Measurements from ENCODE around the gene TEX44.

- TF ChIP-seq, protein P1, sequence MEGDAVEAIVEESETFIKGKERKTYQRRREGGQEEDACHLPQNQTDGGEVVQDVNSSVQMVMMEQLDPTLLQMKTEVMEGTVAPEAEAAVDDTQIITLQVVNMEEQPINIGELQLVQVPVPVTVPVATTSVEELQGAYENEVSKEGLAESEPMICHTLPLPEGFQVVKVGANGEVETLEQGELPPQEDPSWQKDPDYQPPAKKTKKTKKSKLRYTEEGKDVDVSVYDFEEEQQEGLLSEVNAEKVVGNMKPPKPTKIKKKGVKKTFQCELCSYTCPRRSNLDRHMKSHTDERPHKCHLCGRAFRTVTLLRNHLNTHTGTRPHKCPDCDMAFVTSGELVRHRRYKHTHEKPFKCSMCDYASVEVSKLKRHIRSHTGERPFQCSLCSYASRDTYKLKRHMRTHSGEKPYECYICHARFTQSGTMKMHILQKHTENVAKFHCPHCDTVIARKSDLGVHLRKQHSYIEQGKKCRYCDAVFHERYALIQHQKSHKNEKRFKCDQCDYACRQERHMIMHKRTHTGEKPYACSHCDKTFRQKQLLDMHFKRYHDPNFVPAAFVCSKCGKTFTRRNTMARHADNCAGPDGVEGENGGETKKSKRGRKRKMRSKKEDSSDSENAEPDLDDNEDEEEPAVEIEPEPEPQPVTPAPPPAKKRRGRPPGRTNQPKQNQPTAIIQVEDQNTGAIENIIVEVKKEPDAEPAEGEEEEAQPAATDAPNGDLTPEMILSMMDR (conservative IDR thresholded peaks at IDR 0.05; ENCODE audit: low read length), result no peak
- no peak for TF ChIP-seq EZH2phosphoT487 (IDR thresholded peaks at IDR 0.05; ENCODE audit: borderline replicate concordance)
Measured at GRCh38 chr2:231633241-231633976, 40.7 kb downstream of the TEX44 start.

Data from Loucy (cell line).